H1 (cell line): ENCODE measurements around the gene TTLL5. TPM values are rescaled to one million over a fixed set of nuclear protein-coding genes. Genes with fewer than 3 reads are reported as not detected.

Source experiments
- CTCF ChIA-PET: fragments of 300-600 bp; sonication (Branson Sonifier 250); formaldehyde crosslinking; loops from one replicate; lab custom pipeline; 2021; ENCODE audit not compliant: partially characterized antibody; lab: Charles Lee
- POLR2A ChIA-PET: fragments of 300-600 bp; sonication (Branson Sonifier 250); formaldehyde crosslinking; loops from one replicate; lab custom pipeline; 2021; ENCODE audit warnings: inconsistent platforms; ENCODE audit not compliant: partially characterized antibody; lab: Charles Lee
- DNase-seq, 2 experiments: peaks; one replicate each; pipeline versions ENCODE4 v3.0.0 to v3.0.0-alpha.2; 2010 to 2022; ENCODE audit warnings: low spot score in 2 of 2, low read depth in 1 of 2, mixed read lengths in 1 of 2
- FAIRE-seq: peaks from 2 replicates; lab custom pipeline; 2011; peaks lifted over from hg19 to GRCh38; lab: Jason Lieb, UNC
- H2AFZ ChIP-seq: 2 replicates; pipeline ENCODE4 v1.8.1; 2012; ENCODE audit warnings: low read length, inconsistent platforms
- H2AK5ac ChIP-seq: 2 replicates; pipeline ENCODE4 v1.6.1; 2013; ENCODE audit warnings: low read depth, low read length
- H2BK120ac ChIP-seq: replicated peaks from 2 replicates; pipeline ENCODE3; 2013; ENCODE audit warnings: low read depth, low read length, inconsistent platforms
- H2BK12ac ChIP-seq: 2 replicates; pipeline ENCODE4 v1.6.1; 2013; ENCODE audit warnings: low read depth, low read length
- H2BK15ac ChIP-seq: 2 replicates; pipeline ENCODE4 v1.6.1; 2013; ENCODE audit warnings: low read length
- H2BK20ac ChIP-seq: 2 replicates; pipeline ENCODE4 v1.6.1; 2013; ENCODE audit warnings: low read length
- H2BK5ac ChIP-seq: 2 replicates; pipeline ENCODE4 v1.6.1; 2013; ENCODE audit warnings: low read depth, low read length
- H3K14ac ChIP-seq: 2 replicates; pipeline ENCODE4 v1.6.1; 2013; ENCODE audit warnings: inconsistent platforms; ENCODE audit not compliant: insufficient read length
- H3K18ac ChIP-seq: 2 replicates; pipeline ENCODE4 v1.6.1; 2013; ENCODE audit warnings: low read length; ENCODE audit errors: extremely low read depth
- H3K23ac ChIP-seq: 2 replicates; pipeline ENCODE4 v1.6.1; 2013; ENCODE audit warnings: inconsistent platforms; ENCODE audit not compliant: insufficient read length
- H3K23me2 ChIP-seq: 2 replicates; pipeline ENCODE4 v1.6.1; 2013; ENCODE audit warnings: low read depth, low read length
- H3K27ac ChIP-seq: 2 replicates; pipeline ENCODE4 v1.6.1; 2011; ENCODE audit warnings: low read depth, low read length, inconsistent platforms
- H3K27me3 ChIP-seq, 4 experiments: replicated peaks in 1 of 4; 1 replicate in 1 of 4; 2 replicates in 3 of 4; pipeline versions ENCODE4 v1.6.1 to v1.8.1; 2011 to 2013; ENCODE audit warnings: low read length in 3 of 4, mild to moderate bottlenecking in 3 of 4, inconsistent platforms in 2 of 4, mixed read lengths in 2 of 4, moderate library complexity in 1 of 4; ENCODE audit not compliant: control insufficient read depth in 3 of 4, insufficient read depth in 3 of 4; ENCODE audit errors: extremely low read depth in 1 of 4
- H3K36me3 ChIP-seq, 4 experiments: 2 replicates each; pipeline versions ENCODE4 v1.6.1 to v1.8.1; 2011 to 2013; ENCODE audit warnings: mild to moderate bottlenecking in 4 of 4, low read length in 3 of 4, moderate library complexity in 2 of 4, control low read depth in 1 of 4, inconsistent platforms in 1 of 4; ENCODE audit not compliant: insufficient read depth in 4 of 4, control insufficient read depth in 2 of 4
- H3K4ac ChIP-seq: replicated peaks from 2 replicates; pipeline ENCODE3; 2013; ENCODE audit warnings: low read length, low read depth, mixed read lengths, inconsistent platforms; ENCODE audit not compliant: insufficient read length
- H3K4me1 ChIP-seq, 4 experiments: replicated peaks in 1 of 4; 1 replicate in 1 of 4; 2 replicates in 3 of 4; pipeline versions ENCODE4 v1.6.1 to v1.8.1; 2011 to 2013; ENCODE audit warnings: low read length in 3 of 4, inconsistent platforms in 2 of 4, mixed read lengths in 1 of 4; ENCODE audit not compliant: insufficient read depth in 4 of 4, control insufficient read depth in 3 of 4
- H3K4me2 ChIP-seq, 2 experiments: 2 replicates each; pipeline versions ENCODE4 v1.6.1 to v1.8.1; 2011 to 2013; ENCODE audit warnings: low read depth in 2 of 2, low read length in 2 of 2, control low read depth in 1 of 2, inconsistent platforms in 1 of 2, mild to moderate bottlenecking in 1 of 2; ENCODE audit not compliant: insufficient read depth in 1 of 2
- H3K4me3 ChIP-seq, 4 experiments: fragments of 200-600, 300-600 bp in 1 of 4; sonication (generic), shearing (Covaris generic), sonication (Bioruptor Twin) in 1 of 4; 2 replicates each; pipeline versions ENCODE4 v1.5.1 to v1.8.1; 2011 to 2016; ENCODE audit warnings: low read length in 4 of 4, low read depth in 3 of 4, control low read depth in 2 of 4, inconsistent platforms in 2 of 4, mild to moderate bottlenecking in 2 of 4, mixed read lengths in 1 of 4, moderate library complexity in 1 of 4; ENCODE audit not compliant: insufficient read depth in 2 of 4; ENCODE audit errors: extremely low read depth in 1 of 4
- H3K56ac ChIP-seq: replicated peaks from 2 replicates; pipeline ENCODE3; 2013; ENCODE audit warnings: low read depth, mild to moderate bottlenecking, mixed read lengths, low read length, inconsistent platforms; ENCODE audit not compliant: insufficient read length
- H3K79me1 ChIP-seq: 2 replicates; pipeline ENCODE4 v1.6.1; 2013; ENCODE audit warnings: low read depth, low read length, control low read depth
- H3K79me2 ChIP-seq, 2 experiments: 2 replicates each; pipeline versions ENCODE4 v1.6.1 to v1.8.1; 2012 to 2013; ENCODE audit warnings: low read length in 2 of 2, mild to moderate bottlenecking in 2 of 2, inconsistent platforms in 1 of 2; ENCODE audit not compliant: insufficient read depth in 2 of 2, control insufficient read depth in 1 of 2
- H3K9ac ChIP-seq, 4 experiments: replicated peaks in 1 of 4; 1 replicate in 1 of 4; 2 replicates in 3 of 4; pipeline versions ENCODE4 v1.6.1 to v1.8.1; 2011 to 2013; ENCODE audit warnings: low read depth in 3 of 4, low read length in 3 of 4, control low read depth in 2 of 4, mild to moderate bottlenecking in 2 of 4, moderate library complexity in 2 of 4, inconsistent platforms in 1 of 4; ENCODE audit errors: extremely low read depth in 1 of 4
- H3K9me3 ChIP-seq, 2 experiments: 2 replicates each; pipeline versions ENCODE4 v1.6.1 to v1.8.1; 2012 to 2013; ENCODE audit warnings: mild to moderate bottlenecking in 2 of 2, moderate library complexity in 2 of 2, control low read depth in 1 of 2, inconsistent platforms in 1 of 2, low read depth in 1 of 2, low read length in 1 of 2, mixed read lengths in 1 of 2; ENCODE audit not compliant: insufficient read depth in 2 of 2
- H4K20me1 ChIP-seq, 2 experiments: replicated peaks in 1 of 2; 2 replicates each; pipeline versions ENCODE3 to v1.8.1; 2011 to 2013; ENCODE audit warnings: inconsistent platforms in 2 of 2, low read length in 2 of 2, mild to moderate bottlenecking in 1 of 2; ENCODE audit not compliant: insufficient read depth in 2 of 2, control insufficient read depth in 1 of 2
- H4K5ac ChIP-seq: 2 replicates; pipeline ENCODE4 v1.6.1; 2013; ENCODE audit warnings: low read length, low read depth, mixed read lengths, inconsistent platforms; ENCODE audit not compliant: insufficient read length
- H4K8ac ChIP-seq: 2 replicates; pipeline ENCODE4 v1.8.0; 2013; ENCODE audit warnings: mild to moderate bottlenecking, moderate library complexity, low read length, inconsistent platforms; ENCODE audit not compliant: insufficient read depth; ENCODE audit errors: extremely low read depth
- H4K91ac ChIP-seq: replicated peaks from 2 replicates; pipeline ENCODE3; 2013; ENCODE audit warnings: low read length, mixed read lengths, inconsistent platforms; ENCODE audit not compliant: insufficient read length
- ASH2L ChIP-seq: fragments of 200-600, 300-600 bp; sonication (generic); IDR thresholded peaks from one replicate; pipeline ENCODE4 v1.7.1; 2017; ENCODE audit warnings: low read length
- BCL11A ChIP-seq, 2 experiments: IDR thresholded peaks; one replicate each; pipeline ENCODE4 v1.6.1; 2011; ENCODE audit warnings: low read depth in 2 of 2, low read length in 2 of 2, mild to moderate bottlenecking in 2 of 2
- CHD1 ChIP-seq: IDR thresholded peaks from 2 replicates; pipeline ENCODE4 v1.6.1; 2012; ENCODE audit warnings: low read depth, low read length, improper control_type of control experiment
- EZH2 ChIP-seq: fragments of 200-600 bp; sonication (generic); IDR thresholded peaks from 2 replicates; pipeline ENCODE4 v1.7.1; 2012; ENCODE audit warnings: low read depth, mild to moderate bottlenecking, moderate library complexity, low read length, inconsistent platforms; ENCODE audit not compliant: severe bottlenecking
- FOSL1 ChIP-seq: IDR thresholded peaks from 2 replicates; pipeline ENCODE4 v1.6.1; 2011; ENCODE audit warnings: mild to moderate bottlenecking, low read depth, low read length, moderate library complexity; ENCODE audit not compliant: insufficient read depth
- GABPA ChIP-seq: IDR thresholded peaks from 2 replicates; pipeline ENCODE4 v1.6.1; 2011; ENCODE audit warnings: mild to moderate bottlenecking, low read length, moderate library complexity, borderline replicate concordance; ENCODE audit not compliant: insufficient read depth
- HDAC2 ChIP-seq, 2 experiments: fragments of 300-600 bp in 1 of 2; sonication (generic) in 1 of 2; IDR thresholded peaks; 2 replicates each; pipeline ENCODE4 v1.6.1; 2011 to 2012; ENCODE audit warnings: low read depth in 2 of 2, low read length in 2 of 2, mild to moderate bottlenecking in 2 of 2, moderate library complexity in 2 of 2, borderline replicate concordance in 1 of 2, inconsistent platforms in 1 of 2
- HDAC6 ChIP-seq: IDR thresholded peaks from one replicate; pipeline ENCODE4 v1.7.1; 2012; ENCODE audit warnings: low read depth, mild to moderate bottlenecking, inconsistent platforms, low read length, moderate library complexity
- JUND ChIP-seq: IDR thresholded peaks from 2 replicates; pipeline ENCODE4 v1.6.1; 2011; ENCODE audit warnings: mild to moderate bottlenecking, improper control_type of control experiment, low read length
- RFX5 ChIP-seq: IDR thresholded peaks from 2 replicates; pipeline ENCODE4 v1.6.1; 2011; ENCODE audit warnings: low read depth, low read length, improper control_type of control experiment, borderline replicate concordance
- SAP30 ChIP-seq: fragments of 300-600 bp; sonication (generic); IDR thresholded peaks from 2 replicates; pipeline ENCODE4 v1.7.1; 2012; ENCODE audit warnings: low read length, moderate library complexity, mild to moderate bottlenecking, inconsistent platforms; ENCODE audit not compliant: insufficient read depth, insufficient replicate concordance
- SP1 ChIP-seq: IDR thresholded peaks from 2 replicates; pipeline ENCODE4 v1.6.1; 2011; ENCODE audit warnings: low read depth, low read length
- SUZ12 ChIP-seq: fragments of 200-600 bp; sonication (generic); IDR thresholded peaks from 2 replicates; pipeline ENCODE4 v1.6.1; 2012; ENCODE audit warnings: mild to moderate bottlenecking, inconsistent platforms, low read length, moderate library complexity, mixed read lengths
- TCF12 ChIP-seq: IDR thresholded peaks from 2 replicates; pipeline ENCODE4 v1.6.1; 2011; ENCODE audit warnings: low read depth, mild to moderate bottlenecking, low read length
- WGBS, 2 experiments: shearing (Covaris generic) in 1 of 2; methylation state at CpG; one replicate each; pipeline versions ENCODE4 v1.1.6 to v1.1.7; 2013 to 2015; ENCODE audit warnings: low lambda C conversion rate in 2 of 2, mixed read lengths in 2 of 2, inconsistent platforms in 1 of 2, low coverage in 1 of 2, missing lambda C conversion rate in 1 of 2; ENCODE audit not compliant: insufficient replicate concordance in 2 of 2, insufficient coverage in 1 of 2, insufficient read length in 1 of 2; ENCODE audit errors: extremely low coverage in 1 of 2, missing lambda C conversion rate in 1 of 2; 5-methylcytosine and 5-hydroxymethylcytosine counted together
- polyA plus RNA-seq, 7 experiments: library from polyadenylated mRNA; depleted of rRNA in 3 of 7; stranded (reverse) in 5 of 7; unstranded in 2 of 7; fragments of >200 nt in 5 of 7; fragments of 200-250 nt in 2 of 7; gene quantifications; 1 replicate in 5 of 7; 2 replicates in 1 of 7; 4 replicates in 1 of 7; pipeline versions ENCODE4 v1.2.1 to v1.2.3, GENCODE V29; 2011 to 2013; ENCODE audit warnings: missing spikeins in 2 of 7, mixed read lengths in 2 of 7
- total RNA-seq: library from RNA; stranded (reverse); fragmentation: NEBNext Ultra II Directional; extraction: Animal tissue kit (Norgen Biotek cat#: 25700); gene quantifications from 2 replicates; pipeline ENCODE4 v1.2.1, GENCODE V29; 2021

Gene TTLL5
- total and polyA plus RNA-seq, 2 of the 8 experiments (the other 6 are each of a cell fraction or from before 2014, with no cell fraction given) = 16.1 to 45.9 TPM

DNA sequence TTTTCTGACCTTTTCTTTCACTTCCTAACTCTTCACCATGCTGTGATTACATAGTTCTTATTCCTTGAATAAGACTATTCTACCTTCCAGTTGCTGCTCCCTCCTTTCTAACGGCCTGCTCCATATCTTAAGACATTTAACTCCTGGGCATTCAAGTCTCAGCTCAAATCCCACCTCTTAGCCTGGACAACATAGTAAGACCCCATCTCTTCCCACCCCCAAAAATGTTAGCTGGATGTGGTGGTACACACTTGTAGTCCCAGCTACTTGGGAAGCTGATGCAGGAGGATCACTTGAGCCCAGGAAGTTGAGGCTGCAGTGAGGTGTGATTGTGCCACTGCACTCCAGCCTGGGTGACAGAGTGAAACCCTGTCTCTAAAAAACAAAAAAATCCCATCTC, 11.3 kb upstream of the TTLL5 start:
- ChIA-PET CTCF (interaction anchor here (0.8 to 13.7 kb wide), 5 partner anchors 9 to 196 kb away, joined by 3 to 348 read pairs (median 3); partner anchors contain the start of genes ERG28, FLVCR2 and TTLL5), POLR2A (interaction anchor here (1.1 to 2.1 kb wide), 3 partner anchors 9 to 16 kb away, joined by 3 to 7 read pairs (median 3); no protein-coding TSS in a partner anchor)
- Histone ChIP-seq H2BK5ac (no peak overlapping the region), H2BK12ac (no peak overlapping the region), H3K4me1 (no peaks in the 10 kb centered on the region), H3K18ac (no peak overlapping the region), H3K9ac (no peak overlapping the region), H2AK5ac (no peak overlapping the region), H4K91ac (no peak overlapping the region), H4K20me1 (peaks cover 0 to 2% of the 10 kb centered on the region in 2 experiments), H2AFZ (no peak overlapping the region), H3K23ac (no peak overlapping the region), H3K79me1 (no peaks in the 10 kb centered on the region), H3K56ac (no peak overlapping the region), H2BK15ac (no peak overlapping the region), H3K79me2 (no peaks in the 10 kb centered on the region), H4K8ac (no peak overlapping the region), H2BK20ac (no peak overlapping the region), H3K36me3 (peaks cover 18 to 55% (median 34%) of the 10 kb centered on the region in 4 experiments), H3K23me2 (no peaks in the 10 kb centered on the region), H4K5ac (no peak overlapping the region), H2BK120ac (no peak overlapping the region), H3K4me2 (no peak overlapping the region), H3K14ac (no peak overlapping the region), H3K27ac (no peak overlapping the region), H3K4ac (no peak overlapping the region), H3K9me3 (no peaks in the 10 kb centered on the region), H3K27me3 (no peaks in the 10 kb centered on the region), H3K4me3 (no peak overlapping the region)
- 92% methylated on average over 1 of the region's 1 CpG; no CpG with 5 or more reads in 1 of the 2 experiments for WGBS, 2 experiments
- no peak for FAIRE-seq
- DNase-seq = no peak
- TF ChIP-seq TCF12 (no peak), RFX5 (no peak), EZH2 (no peak), CHD1 (no peak), FOSL1 (no peak), GABPA (no peak), HDAC6 (no peak), JUND (no peak), HDAC2 (IDR thresholded peaks at IDR 0.05; ENCODE audit: borderline replicate concordance in 1 of 2, low read depth in 2 of 2, low read length in 2 of 2) (no peak), SP1 (no peak), SAP30 (no peak), SUZ12 (no peak), BCL11A (IDR thresholded peaks at IDR 0.05; ENCODE audit: low read depth in 2 of 2, low read length in 2 of 2) (no peak), ASH2L (no peak)
